HG02763 (cell line): Measurements from ENCODE around the gene PEBP1.
A peak's percentile ranks its signal among the peaks of the same experiment; 100 is the strongest.
"Not testable (repeated sequence)": the region's sequence is repeated elsewhere in the genome, so short reads cannot be mapped to it uniquely, and the experiment has no call there.

Experiments used
- ATAC-seq: cut with Tn5 transposase; IDR thresholded peaks from one replicate; pipeline ENCODE4 v1.9.1; 2021; ENCODE audit warnings: mild to moderate bottlenecking, moderate library complexity; ENCODE audit not compliant: unreplicated experiment

Gene PEBP1

DNA sequence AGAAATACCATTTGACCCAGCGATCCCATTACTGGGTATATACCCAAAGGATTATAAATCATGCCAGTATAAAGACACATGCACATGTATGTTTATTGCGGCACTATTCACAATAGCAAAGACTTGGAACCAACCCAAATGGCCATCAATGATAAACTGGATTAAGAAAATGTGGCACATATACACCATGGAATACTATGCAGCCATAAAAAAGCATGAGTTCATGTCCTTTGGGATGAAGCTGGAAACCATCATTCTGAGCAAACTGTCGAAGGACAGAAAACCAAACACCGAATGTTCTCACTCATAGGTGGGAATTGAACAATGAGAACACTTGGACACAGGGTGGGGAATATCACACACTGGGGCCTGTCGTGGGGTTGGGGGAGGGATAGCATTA lies 6.5 kb upstream of the PEBP1 start:
- ATAC-seq = not testable (repeated sequence)

GRCh38 chr12:118136559-118137003 lies 657 bp downstream of the PEBP1 start:
- ATAC-seq = peak; percentile 25

DNA sequence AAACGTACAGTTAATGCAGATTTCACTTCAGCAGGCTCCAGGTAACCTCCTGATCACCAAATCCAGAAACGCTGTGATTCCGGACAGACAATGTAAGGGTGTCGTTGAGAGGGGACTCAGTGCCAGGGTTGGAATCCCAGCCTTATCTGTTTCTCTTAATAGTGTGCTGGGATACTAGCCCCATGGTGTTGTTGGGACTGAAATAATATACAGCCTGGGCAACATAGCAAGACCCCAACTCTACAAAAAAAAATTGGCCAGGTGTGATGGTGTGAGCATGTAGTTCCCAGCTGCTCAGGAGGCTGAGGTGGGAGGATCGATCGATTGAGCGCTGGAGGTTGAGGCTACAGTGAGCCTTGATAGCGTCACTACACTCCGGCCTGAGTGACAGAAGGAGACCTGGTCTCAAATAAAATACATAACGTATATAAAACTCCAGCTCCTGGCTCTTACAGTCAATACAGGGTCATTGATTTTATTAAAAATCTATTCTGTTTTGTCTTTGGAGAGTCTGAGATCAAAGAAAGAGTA lies 1.3 kb downstream of the PEBP1 start:
- ATAC-seq = no peak

DNA sequence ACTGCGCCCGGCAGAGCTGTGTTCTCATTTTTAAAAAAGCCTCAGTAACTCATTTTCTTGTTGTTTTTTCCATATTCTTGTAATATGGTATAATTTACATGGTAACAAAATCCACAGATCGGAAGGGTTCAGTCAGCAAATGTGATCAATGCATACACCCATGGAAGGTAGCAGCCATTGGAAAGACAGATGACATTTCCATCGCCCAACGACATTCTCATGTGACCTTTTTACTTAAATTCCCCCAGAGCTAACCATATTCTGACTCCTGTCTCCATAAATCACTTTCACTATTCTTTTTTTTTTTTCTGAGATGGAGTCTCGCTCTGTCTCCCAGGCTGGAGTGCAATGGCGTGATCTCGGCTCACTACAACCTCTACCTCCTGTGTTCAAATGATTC lies 4.9 kb downstream of the PEBP1 start:
- no peak for ATAC-seq

GRCh38 chr12:118144499-118144898 lies 8.6 kb downstream of the PEBP1 start:
- ATAC-seq = no peak

- no peak for ATAC-seq
These were observed 9.3 kb downstream of the PEBP1 start for GRCh38 chr12:118145113-118145797.

DNA sequence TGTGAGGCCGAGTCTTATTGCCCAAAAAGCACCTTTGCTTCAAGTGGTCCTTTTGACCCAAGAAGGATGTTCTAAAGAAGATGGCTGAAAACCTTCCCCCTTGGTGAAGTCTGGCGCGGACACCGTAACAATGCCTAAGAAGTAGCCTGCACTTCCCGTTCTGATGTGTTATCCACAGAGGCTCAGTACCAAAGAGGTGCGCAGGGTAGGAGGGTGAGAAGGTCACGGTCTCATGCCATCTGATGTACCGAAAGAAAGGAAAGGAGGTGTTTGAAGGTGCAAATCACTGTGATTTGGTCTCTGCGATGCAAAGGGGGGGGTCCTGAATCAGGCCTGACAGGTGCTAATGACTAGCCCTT lies 9.9 kb downstream of the PEBP1 start:
- no peak for ATAC-seq

GRCh38 chr12:118148287-118148686 lies 12.4 kb downstream of the PEBP1 start:
- ATAC-seq = no peak

GRCh38 chr12:118150625-118151024 lies 14.7 kb downstream of the PEBP1 start:
- ATAC-seq = no peak

DNA sequence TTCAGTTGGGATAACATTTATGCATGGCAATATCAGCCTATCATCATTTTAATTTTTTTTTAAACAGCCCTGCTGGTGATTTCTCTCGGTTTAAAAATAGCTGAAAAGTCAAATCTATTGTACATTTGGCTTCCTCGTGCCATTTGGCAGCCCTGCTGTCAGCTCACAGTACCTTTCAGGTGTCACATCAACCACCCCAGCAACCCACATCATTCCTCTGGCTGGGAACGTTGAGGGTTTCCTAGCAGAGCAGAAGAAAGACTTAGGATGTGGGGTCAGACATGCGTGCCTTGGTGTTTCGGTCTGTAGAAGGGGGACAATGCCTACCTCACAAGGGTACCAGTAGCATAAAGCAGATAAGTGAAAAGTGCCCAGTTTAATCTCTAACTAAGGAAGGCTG lies 15.8 kb downstream of the PEBP1 start:
- ATAC-seq = no peak

DNA sequence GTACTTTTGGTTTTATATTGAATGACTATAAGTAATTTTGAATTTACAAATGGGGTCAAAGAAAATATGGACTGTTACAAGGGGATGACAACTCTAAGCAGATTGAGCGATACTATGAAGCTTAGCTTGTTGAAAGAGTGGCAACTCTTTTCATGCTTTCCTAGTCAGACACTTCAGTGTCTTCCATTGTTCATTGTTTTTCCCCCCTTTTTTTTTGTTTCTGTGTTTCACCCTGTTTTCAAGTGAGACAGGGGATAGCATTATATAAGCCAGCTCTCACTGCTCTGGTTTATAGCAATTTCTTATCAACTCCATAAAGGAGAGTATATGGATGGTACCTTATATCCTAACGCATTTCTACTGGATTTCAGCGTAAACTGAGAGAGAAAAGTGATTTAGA lies 24.6 kb downstream of the PEBP1 start:
- no peak for ATAC-seq

GRCh38 chr12:118164798-118165486 lies 29.0 kb downstream of the PEBP1 start:
- ATAC-seq = no peak

DNA sequence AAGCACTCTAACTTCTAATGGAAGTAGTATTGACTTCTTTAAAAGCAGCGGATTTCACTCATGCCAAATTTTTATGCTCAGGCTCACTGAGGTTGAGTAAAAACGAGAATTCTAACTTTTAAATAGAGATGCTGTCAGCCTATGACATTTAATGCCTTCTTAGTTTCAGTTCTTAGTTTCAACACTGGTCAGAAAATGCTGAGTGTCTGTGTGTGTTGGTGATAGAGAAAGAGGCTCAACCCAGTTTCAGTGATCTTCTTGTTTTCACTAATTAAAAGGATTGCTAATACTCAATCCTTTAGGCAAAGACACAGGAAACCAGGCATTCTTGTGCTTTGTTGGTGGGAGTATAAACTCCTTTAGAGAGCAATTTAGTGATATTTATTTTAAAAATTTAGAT lies 31.0 kb downstream of the PEBP1 start:
- ATAC-seq = peak; percentile 95

DNA sequence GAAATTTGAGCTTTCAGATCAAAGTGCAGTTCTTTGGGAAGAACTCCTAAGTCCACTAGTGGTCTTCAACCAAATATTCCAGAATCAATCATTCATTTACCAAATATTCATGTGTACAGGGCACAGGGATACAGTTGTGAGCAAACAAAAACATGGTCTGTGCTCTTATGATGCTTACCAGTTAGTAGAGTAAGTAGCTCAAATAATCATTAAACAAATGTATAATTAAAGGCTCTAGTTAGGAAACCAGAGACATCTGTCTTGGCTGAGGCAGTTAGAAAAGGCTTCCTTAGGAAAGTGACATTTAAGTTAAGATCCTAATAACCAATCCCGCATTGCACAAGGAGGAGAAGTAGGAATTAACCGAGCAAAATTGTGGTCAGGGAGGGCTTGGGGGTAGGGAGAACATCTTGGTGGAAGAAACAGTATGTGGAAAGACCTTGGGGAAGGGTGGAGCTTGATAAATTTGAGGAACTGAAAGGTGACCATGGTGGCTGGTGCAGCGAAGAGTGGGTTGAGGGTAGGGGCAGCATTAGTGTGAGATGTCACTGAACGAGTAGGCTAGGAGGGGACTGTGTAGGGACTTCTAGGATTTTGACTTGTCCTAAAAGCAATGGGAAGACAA lies 40.0 kb downstream of the PEBP1 start:
- ATAC-seq = peak; percentile 66

GRCh38 chr12:118183155-118183554 lies 47.2 kb downstream of the PEBP1 start:
- ATAC-seq = no peak

GRCh38 chr12:118183711-118184110 lies 47.8 kb downstream of the PEBP1 start:
- no peak for ATAC-seq

- ATAC-seq = no peak
These were observed 49.9 kb downstream of the PEBP1 start for GRCh38 chr12:118185602-118186397.

- no peak for ATAC-seq
These were observed 52.0 kb downstream of the PEBP1 start for GRCh38 chr12:118187751-118188435.

- no peak for ATAC-seq
These were observed 52.9 kb downstream of the PEBP1 start for GRCh38 chr12:118188690-118189371.

DNA sequence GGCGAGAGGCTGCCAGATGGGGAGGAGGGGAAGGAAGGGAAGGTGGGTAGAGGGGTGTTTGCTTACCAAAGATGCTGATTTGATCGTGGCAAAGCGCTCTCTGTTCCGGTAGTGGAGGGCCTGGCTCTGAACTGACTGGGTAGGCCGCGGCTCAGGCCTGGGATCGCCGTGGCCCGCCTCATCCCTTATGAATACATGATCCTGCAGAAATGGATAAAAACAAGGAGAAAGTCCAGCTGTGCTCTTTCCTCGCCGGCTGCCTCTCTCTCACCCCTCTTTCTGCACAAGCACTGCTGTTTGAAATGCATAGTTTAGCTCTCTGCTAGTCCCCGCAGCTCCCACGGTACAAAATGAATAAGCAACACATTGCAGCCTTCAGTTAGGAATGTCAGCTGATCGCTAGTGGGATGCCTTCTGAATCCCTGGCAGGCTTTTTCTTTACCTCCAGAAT lies 53.8 kb downstream of the PEBP1 start:
- no peak for ATAC-seq
